CD8-positive, alpha-beta memory T cell (primary cell): ENCODE measurements around the gene YY1AP1. TPM values are rescaled to one million over a fixed set of nuclear protein-coding genes. Genes with fewer than 3 reads are reported as not detected.
A peak's percentile ranks its signal among the peaks of the same experiment; 100 is the strongest.
"Not testable (repeated sequence)": the region's sequence is repeated elsewhere in the genome, so short reads cannot be mapped to it uniquely, and the experiment has no call there.

Source experiments
- CTCF ChIA-PET: fragments of 350-600 bp; sonication (Branson Sonifier 250); formaldehyde crosslinking; loops from one replicate; lab custom pipeline; 2021; ENCODE audit warnings: antibody characterized with exemption; lab: Charles Lee
- POLR2A ChIA-PET: fragments of 350-600 bp; sonication (Branson Sonifier 250); formaldehyde crosslinking; loops from one replicate; lab custom pipeline; 2021; ENCODE audit warnings: antibody characterized with exemption; lab: Charles Lee
- DNase-seq, 5 donors: peaks; one replicate each; pipeline versions ENCODE4 v3.0.0 to v3.0.0-alpha.2; 2020 to 2022; ENCODE audit warnings: mixed read lengths in 1 of 5
- H3K27ac ChIP-seq: one replicate; pipeline ENCODE4 v1.7.0; 2013; ENCODE audit warnings: low read depth, mild to moderate bottlenecking, low read length, moderate library complexity
- H3K27me3 ChIP-seq: 2 replicates; pipeline ENCODE4 v1.7.0; 2013; ENCODE audit warnings: low read length, mild to moderate bottlenecking; ENCODE audit not compliant: insufficient read depth, poor library complexity, severe bottlenecking
- H3K36me3 ChIP-seq: 2 replicates; pipeline ENCODE4 v1.7.0; 2013; ENCODE audit warnings: mild to moderate bottlenecking, low read length, moderate library complexity; ENCODE audit not compliant: insufficient read depth
- H3K4me1 ChIP-seq: 2 replicates; pipeline ENCODE4 v1.7.0; 2013; ENCODE audit warnings: mild to moderate bottlenecking, low read length, moderate library complexity; ENCODE audit not compliant: insufficient read depth
- H3K4me3 ChIP-seq: 2 replicates; pipeline ENCODE4 v1.7.0; 2013; ENCODE audit warnings: mild to moderate bottlenecking, low read length
- H3K9me3 ChIP-seq: 2 replicates; pipeline ENCODE4 v1.7.0; 2013; ENCODE audit warnings: mild to moderate bottlenecking, low read length
- H3K27ac Mint-ChIP-seq, 8 donors: one replicate each; pipeline ENCODE4 v1.8.0; 2020 to 2021; ENCODE audit warnings: mixed read lengths in 8 of 8, mild to moderate bottlenecking in 6 of 8, inconsistent platforms in 3 of 8, moderate library complexity in 3 of 8
- H3K27me3 Mint-ChIP-seq, 2 donors: one replicate each; pipeline ENCODE4 v1.8.0; 2020 to 2021; ENCODE audit warnings: mixed read lengths in 2 of 2, mild to moderate bottlenecking in 1 of 2, moderate library complexity in 1 of 2
- H3K36me3 Mint-ChIP-seq, 3 donors: one replicate each; pipeline ENCODE4 v1.8.0; 2020 to 2021; ENCODE audit warnings: mixed read lengths in 3 of 3, inconsistent platforms in 1 of 3, mild to moderate bottlenecking in 1 of 3
- H3K4me1 Mint-ChIP-seq, 3 donors: one replicate each; pipeline ENCODE4 v1.8.0; 2020 to 2021; ENCODE audit warnings: mixed read lengths in 3 of 3, inconsistent platforms in 1 of 3, mild to moderate bottlenecking in 1 of 3
- H3K4me3 Mint-ChIP-seq, 7 donors: one replicate each; pipeline ENCODE4 v1.8.0; 2020 to 2021; ENCODE audit warnings: mixed read lengths in 7 of 7, mild to moderate bottlenecking in 6 of 7, moderate library complexity in 4 of 7, inconsistent platforms in 2 of 7
- H3K9me3 Mint-ChIP-seq, 5 donors: one replicate each; pipeline ENCODE4 v1.8.0; 2020 to 2022; ENCODE audit warnings: mixed read lengths in 5 of 5, mild to moderate bottlenecking in 3 of 5, moderate library complexity in 2 of 5, inconsistent platforms in 1 of 5
- polyA plus RNA-seq: library from polyadenylated mRNA; unstranded; fragments of 300-500 nt; fragmentation: Illumina TruSeq; gene quantifications from one replicate; pipeline ENCODE4 v1.2.3, GENCODE V29; 2021
- total RNA-seq, 2 experiments: library from RNA; stranded (reverse); gene quantifications; one replicate each; pipeline ENCODE4 v1.2.3, GENCODE V29; 2021

The YY1AP1 gene
- total and polyA plus RNA-seq, 3 experiments from 2014 or later = 49.7 to 62.0 (median 59.1) TPM

- H3K4me1 ChIP-seq, H3K27me3 ChIP-seq, H3K27ac ChIP-seq, H3K4me1 Mint-ChIP-seq, H3K36me3 ChIP-seq, DNase-seq, H3K27me3 Mint-ChIP-seq, POLR2A ChIA-PET, H3K27ac Mint-ChIP-seq, H3K4me3 Mint-ChIP-seq, H3K9me3 ChIP-seq, CTCF ChIA-PET, H3K4me3 ChIP-seq: not testable (repeated sequence)
- Mint-ChIP-seq H3K36me3 (peaks cover 2 to 15% (median 4%) of the 10 kb centered on the region in 3 donors), H3K9me3 (peaks cover 6 to 21% (median 17%) of the 10 kb centered on the region in 5 donors)
Observed at GRCh38 chr1:155642559-155643180, 45.9 kb downstream of the YY1AP1 start.

- Histone ChIP-seq H3K36me3 (no peaks in the 10 kb centered on the region), H3K4me1 (peaks cover 19% of the 10 kb centered on the region), H3K27me3 (no peaks in the 10 kb centered on the region), H3K9me3 (no peaks in the 10 kb centered on the region), H3K27ac (no peak overlapping the region), H3K4me3 (no peak overlapping the region)
- ChIA-PET POLR2A (no interaction called here), CTCF (no interaction called here)
- H3K4me3 Mint-ChIP-seq = no peak overlapping the region
- H3K4me1 Mint-ChIP-seq = peaks cover 14 to 27% (median 21%) of the 10 kb centered on the region in 3 donors
- H3K27ac Mint-ChIP-seq = no peak overlapping the region
- no peak for DNase-seq
- peaks cover 4 to 15% (median 6%) of the 10 kb centered on the region in 3 donors for H3K36me3 Mint-ChIP-seq
- H3K27me3 Mint-ChIP-seq = peaks cover 2 to 4% of the 10 kb centered on the region in 2 donors
- peaks cover 6 to 21% (median 17%) of the 10 kb centered on the region in 5 donors for H3K9me3 Mint-ChIP-seq
Observed at GRCh38 chr1:155640367-155640766, 48.2 kb downstream of the YY1AP1 start.

- CTCF ChIA-PET = no interaction called here
- Histone ChIP-seq H3K4me1 (peaks cover 19% of the 10 kb centered on the region), H3K27me3 (no peaks in the 10 kb centered on the region), H3K27ac (no peak overlapping the region), H3K36me3 (no peaks in the 10 kb centered on the region), H3K4me3 (peak overlapping the region; percentile 91), H3K9me3 (no peaks in the 10 kb centered on the region)
- H3K27ac Mint-ChIP-seq = peak overlapping the region; percentile 93 to 99 (median 97)
- peaks cover 0 to 4% (median 1%) of the 10 kb centered on the region in 3 donors for H3K36me3 Mint-ChIP-seq
- no peak for DNase-seq
- peaks cover 2 to 4% of the 10 kb centered on the region in 2 donors for H3K27me3 Mint-ChIP-seq
- peaks cover 14 to 27% (median 21%) of the 10 kb centered on the region in 3 donors for H3K4me1 Mint-ChIP-seq
- peaks cover 0 to 4% (median under 1%) of the 10 kb centered on the region in 5 donors for H3K9me3 Mint-ChIP-seq
- H3K4me3 Mint-ChIP-seq = peak overlapping the region; percentile 91 to 99 (median 97)
- POLR2A ChIA-PET = interaction anchor here (0.6 kb wide), 1 partner anchor 595 kb away, joined by 4 read pairs; no protein-coding TSS in a partner anchor
Observed at GRCh38 chr1:155636397-155637153, 52.0 kb downstream of the YY1AP1 start.

- POLR2A ChIA-PET, H3K27me3 Mint-ChIP-seq, H3K36me3 Mint-ChIP-seq, H3K9me3 Mint-ChIP-seq, CTCF ChIA-PET, H3K4me3 ChIP-seq, H3K9me3 ChIP-seq, H3K4me1 Mint-ChIP-seq, H3K4me3 Mint-ChIP-seq, H3K36me3 ChIP-seq, H3K27ac Mint-ChIP-seq, DNase-seq, H3K4me1 ChIP-seq, H3K27me3 ChIP-seq, H3K27ac ChIP-seq: not testable (repeated sequence)
Observed at GRCh38 chr1:155626428-155626827, 62.1 kb downstream of the YY1AP1 start.

- no peak overlapping the region for H3K4me3 Mint-ChIP-seq
- Histone ChIP-seq H3K27me3 (no peaks in the 10 kb centered on the region), H3K9me3 (no peaks in the 10 kb centered on the region), H3K36me3 (no peaks in the 10 kb centered on the region), H3K4me1 (no peaks in the 10 kb centered on the region), H3K27ac (no peak overlapping the region), H3K4me3 (no peak overlapping the region)
- H3K27ac Mint-ChIP-seq = no peak overlapping the region
- peaks cover 0 to 8% (median 2%) of the 10 kb centered on the region in 3 donors for H3K36me3 Mint-ChIP-seq
- CTCF ChIA-PET = no interaction called here
- no peaks in the 10 kb centered on the region for H3K27me3 Mint-ChIP-seq
- no peaks in the 10 kb centered on the region for H3K9me3 Mint-ChIP-seq
- DNase-seq = no peak
- no peaks in the 10 kb centered on the region for H3K4me1 Mint-ChIP-seq
- POLR2A ChIA-PET = no interaction called here
Observed at GRCh38 chr1:155623357-155623756, 65.2 kb downstream of the YY1AP1 start.

GRCh38 chr1:155622191-155622590 is 66.4 kb downstream of the YY1AP1 start:
- Histone ChIP-seq H3K9me3 (no peaks in the 10 kb centered on the region), H3K4me3 (no peak overlapping the region), H3K36me3 (no peaks in the 10 kb centered on the region), H3K27ac (no peak overlapping the region), H3K27me3 (no peaks in the 10 kb centered on the region), H3K4me1 (no peaks in the 10 kb centered on the region)
- peaks cover 0 to 8% (median 2%) of the 10 kb centered on the region in 3 donors for H3K36me3 Mint-ChIP-seq
- peak overlapping the region in 1 of 8 donors; percentile 14 for H3K27ac Mint-ChIP-seq
- no peaks in the 10 kb centered on the region for H3K27me3 Mint-ChIP-seq
- no peaks in the 10 kb centered on the region for H3K9me3 Mint-ChIP-seq
- no peak overlapping the region for H3K4me3 Mint-ChIP-seq
- ChIA-PET CTCF (no interaction called here), POLR2A (interaction anchor here (0.7 kb wide), 1 partner anchor 434 kb away, joined by 10 read pairs; no protein-coding TSS in a partner anchor)
- H3K4me1 Mint-ChIP-seq = no peaks in the 10 kb centered on the region
- DNase-seq = no peak

GRCh38 chr1:155613226-155613625 is 75.3 kb downstream of the YY1AP1 start:
- peaks cover 5 to 11% (median 10%) of the 10 kb centered on the region in 3 donors for H3K4me1 Mint-ChIP-seq
- H3K9me3 Mint-ChIP-seq, H3K36me3 ChIP-seq, H3K27me3 ChIP-seq, H3K27ac ChIP-seq, H3K27me3 Mint-ChIP-seq, DNase-seq, H3K9me3 ChIP-seq, CTCF ChIA-PET, H3K4me1 ChIP-seq, H3K4me3 ChIP-seq, POLR2A ChIA-PET: not testable (repeated sequence)
- H3K4me3 Mint-ChIP-seq = peak overlapping the region in 1 of 7 donors; percentile 73
- H3K27ac Mint-ChIP-seq = peak overlapping the region in 1 of 8 donors; percentile 6
- peaks cover 0 to 27% (median 2%) of the 10 kb centered on the region in 3 donors for H3K36me3 Mint-ChIP-seq

- H3K27me3 Mint-ChIP-seq, H3K9me3 Mint-ChIP-seq, POLR2A ChIA-PET, H3K27me3 ChIP-seq, H3K9me3 ChIP-seq, CTCF ChIA-PET, H3K27ac ChIP-seq, H3K4me1 ChIP-seq, H3K36me3 ChIP-seq, DNase-seq: not testable (repeated sequence)
- Mint-ChIP-seq H3K4me1 (peaks cover 5 to 11% (median 10%) of the 10 kb centered on the region in 3 donors), H3K36me3 (peaks cover 0 to 25% (median 2%) of the 10 kb centered on the region in 3 donors), H3K27ac (peak overlapping the region in 1 of 8 donors; percentile 84), H3K4me3 (peak overlapping the region; percentile 94 to 99 (median 96))
- peak overlapping the region; percentile 87 for H3K4me3 ChIP-seq
Observed at GRCh38 chr1:155610257-155610647, 78.3 kb downstream of the YY1AP1 start.
